Measurements from ENCODE around the gene STEAP3. TPM values are rescaled to one million over a fixed set of nuclear protein-coding genes. Genes with fewer than 3 reads are reported as not detected.

The STEAP3 gene
- total and polyA plus RNA-seq, 4 experiments from 2014 or later: 0.32 TPM; not detected in 3

GRCh38 chr2:119306196-119306590 lies 82.6 kb downstream of the STEAP3 start:
- POLR2A ChIA-PET (ENCODE audit: partially characterized antibody): no interaction called here
- Mint-ChIP-seq H3K4me3 (peak overlapping the region in 1 of 8 donors; percentile 6), H3K4me1 (peaks cover 0 to 2% (median 0%) of the 10 kb centered on the region in 4 donors), H3K9me3 (peaks cover 0 to 2% (median 0%) of the 10 kb centered on the region in 8 donors), H3K27ac (no peak overlapping the region), H3K27me3 (no peaks in the 10 kb centered on the region), H3K36me3 (peaks cover 7 to 27% of the 10 kb centered on the region in 2 donors)
- Histone ChIP-seq H3K4me3 (ENCODE audit: low read length in 2 of 2) (no peak overlapping the region), H3K4me1 (ENCODE audit: insufficient read depth, low read length) (no peaks in the 10 kb centered on the region), H3K36me3 (ENCODE audit: insufficient read depth, low read length) (no peaks in the 10 kb centered on the region), H3K27ac (ENCODE audit: low read depth, low read length) (no peak overlapping the region), H3K27me3 (ENCODE audit: insufficient read depth, low read length) (no peaks in the 10 kb centered on the region), H3K9me3 (ENCODE audit: control insufficient read depth in 1 of 2, low read length in 2 of 2) (no peaks in the 10 kb centered on the region)
- intact Hi-C loops (cut with micrococcal nuclease): no loop called here
- CTCF ChIA-PET (ENCODE audit: partially characterized antibody): no interaction called here
- DNase-seq: no peak

GRCh38 chr2:119307419-119308140 lies 83.9 kb downstream of the STEAP3 start:
- H3K4me3 ChIP-seq (ENCODE audit: low read length in 2 of 2): no peak overlapping the region
- H3K36me3 ChIP-seq (ENCODE audit: insufficient read depth, low read length): no peaks in the 10 kb centered on the region
- ChIA-PET POLR2A (ENCODE audit: partially characterized antibody) (no interaction called here), CTCF (ENCODE audit: partially characterized antibody) (no interaction called here)
- intact Hi-C loops (cut with micrococcal nuclease): no loop called here
- H3K27me3 ChIP-seq (ENCODE audit: insufficient read depth, low read length): no peaks in the 10 kb centered on the region
- no peak overlapping the region for H3K27ac ChIP-seq (ENCODE audit: low read depth, low read length)
- H3K9me3 Mint-ChIP-seq: peaks cover 0 to 2% (median 0%) of the 10 kb centered on the region in 8 donors
- H3K4me3 Mint-ChIP-seq: no peak overlapping the region
- H3K27ac Mint-ChIP-seq: no peak overlapping the region
- H3K36me3 Mint-ChIP-seq: peaks cover 8 to 33% of the 10 kb centered on the region in 2 donors
- H3K27me3 Mint-ChIP-seq: no peaks in the 10 kb centered on the region
- DNase-seq: no peak
- no peaks in the 10 kb centered on the region for H3K9me3 ChIP-seq (ENCODE audit: control insufficient read depth in 1 of 2, low read length in 2 of 2)
- H3K4me1 Mint-ChIP-seq: peaks cover 0 to 2% (median 0%) of the 10 kb centered on the region in 4 donors
- no peaks in the 10 kb centered on the region for H3K4me1 ChIP-seq (ENCODE audit: insufficient read depth, low read length)

GRCh38 chr2:119308793-119309330 lies 85.2 kb downstream of the STEAP3 start:
- intact Hi-C loops (cut with micrococcal nuclease): no loop called here
- Mint-ChIP-seq H3K4me3 (no peak overlapping the region), H3K27ac (no peak overlapping the region), H3K9me3 (peaks cover 0 to 2% (median 0%) of the 10 kb centered on the region in 8 donors), H3K36me3 (peaks cover 8 to 33% of the 10 kb centered on the region in 2 donors), H3K27me3 (no peaks in the 10 kb centered on the region), H3K4me1 (peaks cover 0 to 2% (median 0%) of the 10 kb centered on the region in 4 donors)
- no peaks in the 10 kb centered on the region for H3K4me1 ChIP-seq (ENCODE audit: insufficient read depth, low read length)
- no peak for DNase-seq
- H3K27me3 ChIP-seq (ENCODE audit: insufficient read depth, low read length): no peaks in the 10 kb centered on the region
- H3K27ac ChIP-seq (ENCODE audit: low read depth, low read length): no peak overlapping the region
- CTCF ChIA-PET (ENCODE audit: partially characterized antibody): interaction anchor here (1.5 kb wide), 1 partner anchor 18 kb away, joined by 4 read pairs; no protein-coding TSS in a partner anchor
- POLR2A ChIA-PET (ENCODE audit: partially characterized antibody): no interaction called here
- H3K4me3 ChIP-seq (ENCODE audit: low read length in 2 of 2): no peak overlapping the region
- H3K9me3 ChIP-seq (ENCODE audit: control insufficient read depth in 1 of 2, low read length in 2 of 2): no peaks in the 10 kb centered on the region
- H3K36me3 ChIP-seq (ENCODE audit: insufficient read depth, low read length): no peaks in the 10 kb centered on the region

- intact Hi-C loops (cut with micrococcal nuclease): no loop called here
- no peak for DNase-seq
- Histone ChIP-seq H3K4me1 (ENCODE audit: insufficient read depth, low read length) (no peaks in the 10 kb centered on the region), H3K27me3 (ENCODE audit: insufficient read depth, low read length) (no peaks in the 10 kb centered on the region), H3K27ac (ENCODE audit: low read depth, low read length) (no peak overlapping the region), H3K4me3 (ENCODE audit: low read length in 2 of 2) (no peak overlapping the region), H3K9me3 (ENCODE audit: control insufficient read depth in 1 of 2, low read length in 2 of 2) (no peaks in the 10 kb centered on the region), H3K36me3 (ENCODE audit: insufficient read depth, low read length) (no peaks in the 10 kb centered on the region)
- H3K4me3 Mint-ChIP-seq: no peak overlapping the region
- ChIA-PET CTCF (ENCODE audit: partially characterized antibody) (no interaction called here), POLR2A (ENCODE audit: partially characterized antibody) (no interaction called here)
- no peaks in the 10 kb centered on the region for H3K27me3 Mint-ChIP-seq
- H3K9me3 Mint-ChIP-seq: peaks cover 0 to 2% (median 0%) of the 10 kb centered on the region in 8 donors
- peaks cover 8 to 37% of the 10 kb centered on the region in 2 donors for H3K36me3 Mint-ChIP-seq
- no peaks in the 10 kb centered on the region for H3K4me1 Mint-ChIP-seq
- no peak overlapping the region for H3K27ac Mint-ChIP-seq
Observed at GRCh38 chr2:119311371-119311770, 87.7 kb downstream of the STEAP3 start.

- POLR2A ChIA-PET (ENCODE audit: partially characterized antibody): no interaction called here
- H3K27ac Mint-ChIP-seq: no peak overlapping the region
- Histone ChIP-seq H3K4me1 (ENCODE audit: insufficient read depth, low read length) (no peaks in the 10 kb centered on the region), H3K36me3 (ENCODE audit: insufficient read depth, low read length) (no peaks in the 10 kb centered on the region), H3K27ac (ENCODE audit: low read depth, low read length) (no peak overlapping the region), H3K9me3 (ENCODE audit: control insufficient read depth in 1 of 2, low read length in 2 of 2) (no peaks in the 10 kb centered on the region), H3K4me3 (ENCODE audit: low read length in 2 of 2) (no peak overlapping the region), H3K27me3 (ENCODE audit: insufficient read depth, low read length) (no peaks in the 10 kb centered on the region)
- peaks cover 8 to 37% of the 10 kb centered on the region in 2 donors for H3K36me3 Mint-ChIP-seq
- peaks cover 0 to 2% (median 0%) of the 10 kb centered on the region in 8 donors for H3K9me3 Mint-ChIP-seq
- no peaks in the 10 kb centered on the region for H3K4me1 Mint-ChIP-seq
- H3K4me3 Mint-ChIP-seq: no peak overlapping the region
- H3K27me3 Mint-ChIP-seq: no peaks in the 10 kb centered on the region
- CTCF ChIA-PET (ENCODE audit: partially characterized antibody): no interaction called here
- DNase-seq: no peak
- intact Hi-C loops (cut with micrococcal nuclease): no loop called here
Observed at GRCh38 chr2:119311831-119312230, 88.2 kb downstream of the STEAP3 start.

Other genes starting within 250 kb of the STEAP3 start
- gene C1QL2, start 65.1 kb upstream of the STEAP3 start, total RNA-seq: not detected
- not detected for gene C1QL2, start 65.1 kb upstream of the STEAP3 start, polyA plus RNA-seq
- 1 to 10 TPM; 8.8 to 9.6 TPM for gene C2orf76, start 143.0 kb downstream of the STEAP3 start, total RNA-seq
- gene C2orf76, start 143.0 kb downstream of the STEAP3 start, polyA plus RNA-seq: 10 to 100 TPM; 19.6 to 28.0 TPM
- 10 to 100 TPM; 44.7 to 51.5 TPM for gene DBI, start 143.1 kb downstream of the STEAP3 start, total RNA-seq
- 100 to 1,000 TPM; 289 to 384 TPM for gene DBI, start 143.1 kb downstream of the STEAP3 start, polyA plus RNA-seq
- under 1 TPM in 1 of 2 experiments, not detected in 1; 0.44 TPM for gene TMEM37, start 208.0 kb downstream of the STEAP3 start, total RNA-seq
- gene TMEM37, start 208.0 kb downstream of the STEAP3 start, polyA plus RNA-seq: not detected